K562 (cell line): ENCODE results near the gene ALG1. TPM values are rescaled to one million over a fixed set of nuclear protein-coding genes. Genes with fewer than 3 reads are reported as not detected.

Source experiments
- CBX2 ChIP-seq: fragments of 200-600 bp; sonication (generic); IDR thresholded peaks from one replicate; pipeline ENCODE4 v1.6.1; 2012; ENCODE audit warnings: mild to moderate bottlenecking, low read length, inconsistent platforms; ENCODE audit not compliant: insufficient read depth, poor library complexity, severe bottlenecking
- EP300 ChIP-seq: IDR thresholded peaks from 2 replicates; pipeline ENCODE4 v1.6.1; 2012; ENCODE audit warnings: low read length, improper control_type of control experiment
- FOS ChIP-seq: IDR thresholded peaks from 3 replicates; pipeline ENCODE4 v1.6.1; 2011; ENCODE audit not compliant: insufficient read length; ENCODE audit errors: extremely low read depth
- FOXK2 ChIP-seq, 2 experiments: fragments of 450-650 bp; IDR thresholded peaks in 1 of 2; conservative IDR thresholded peaks in 1 of 2; 2 replicates each; pipeline ENCODE4 v1.6.1; 2016; ENCODE audit warnings: low read depth in 2 of 2, mild to moderate bottlenecking in 1 of 2
- HMGN3 ChIP-seq: IDR thresholded peaks from 2 replicates; pipeline ENCODE4 v1.6.1; 2011; ENCODE audit warnings: borderline replicate concordance, low read depth, mild to moderate bottlenecking, mixed read lengths, low read length; ENCODE audit not compliant: insufficient read length; ENCODE audit errors: extremely low read depth
- IFI16 ChIP-seq: fragments of 250-450 bp; sonication (Bioruptor Pico); IDR thresholded peaks from 2 replicates; pipeline ENCODE4 v2.1.2; 2022; ENCODE audit warnings: mild to moderate bottlenecking, inconsistent platforms
- KDM1A ChIP-seq, 2 experiments: fragments of 450-650 bp; IDR thresholded peaks; 2 replicates each; pipeline ENCODE4 v1.6.1; 2016; ENCODE audit warnings: mild to moderate bottlenecking in 2 of 2
- KDM4B ChIP-seq, 2 experiments: fragments of 450-650 bp in 1 of 2; sonication (generic) in 1 of 2; IDR thresholded peaks; 2 replicates each; pipeline ENCODE4 v1.6.1; 2016 to 2017; ENCODE audit warnings: borderline replicate concordance in 2 of 2, antibody characterized with exemption in 1 of 2, low read depth in 1 of 2, mild to moderate bottlenecking in 1 of 2
- MECOM ChIP-seq: fragments of 250-450 bp; sonication (Bioruptor Pico); IDR thresholded peaks from 2 replicates; pipeline ENCODE4 v1.8.0; 2022; ENCODE audit warnings: inconsistent platforms
- MYNN ChIP-seq, 2 experiments: sonication (generic); formaldehyde crosslinking in 1 of 2; IDR thresholded peaks; 2 replicates each; pipeline versions ENCODE4 v1.5.0 to v1.6.1; 2016 to 2020; ENCODE audit warnings: antibody characterized with exemption in 1 of 2, missing genetic modification reagents in 1 of 2
- POU5F1 ChIP-seq: fragments of 150-350 bp; IDR thresholded peaks from 2 replicates; pipeline ENCODE4 v1.6.1; 2014; ENCODE audit warnings: borderline replicate concordance, low read length, low read depth, mild to moderate bottlenecking; ENCODE audit not compliant: partially characterized antibody
- PURB ChIP-seq: sonication (generic); formaldehyde crosslinking; IDR thresholded peaks from 2 replicates; pipeline ENCODE4 v1.9.0; 2021; ENCODE audit warnings: low read depth, mild to moderate bottlenecking, missing genetic modification reagents
- RBM25 ChIP-seq: fragments of 200-400 bp; formaldehyde crosslinking; IDR thresholded peaks from 2 replicates; pipeline ENCODE4 v1.6.1; 2018; ENCODE audit warnings: low read length, low read depth, moderate library complexity; ENCODE audit not compliant: severe bottlenecking
- SMAD2 ChIP-seq: fragments of 150-350 bp; IDR thresholded peaks from 2 replicates; pipeline ENCODE4 v1.6.1; 2014; ENCODE audit warnings: low read depth, mild to moderate bottlenecking, low read length
- SOX6 ChIP-seq: fragments of 450-650 bp; IDR thresholded peaks from 2 replicates; pipeline ENCODE4 v1.6.1; 2014; ENCODE audit warnings: mild to moderate bottlenecking
- SREBF2 ChIP-seq: sonication (generic); formaldehyde crosslinking; IDR thresholded peaks from 2 replicates; pipeline ENCODE4 v1.4.0; 2020; ENCODE audit warnings: mild to moderate bottlenecking, missing genetic modification reagents
- YY1 ChIP-seq, 3 experiments: IDR thresholded peaks; 2 replicates each; pipeline ENCODE4 v1.6.1; 2011; ENCODE audit warnings: low read length in 2 of 3, mild to moderate bottlenecking in 2 of 3, moderate library complexity in 2 of 3, borderline replicate concordance in 1 of 3, control low read depth in 1 of 3, low read depth in 1 of 3; ENCODE audit not compliant: insufficient read depth in 3 of 3, insufficient replicate concordance in 2 of 3, control insufficient read depth in 1 of 3, insufficient read length in 1 of 3; ENCODE audit errors: extremely low read depth in 1 of 3
- ZBED1 ChIP-seq: IDR thresholded peaks from 2 replicates; pipeline ENCODE4 v1.6.1; 2014
- ZFX ChIP-seq: sonication (generic); formaldehyde crosslinking; IDR thresholded peaks from 2 replicates; pipeline ENCODE4 v1.8.0; 2022; ENCODE audit warnings: mild to moderate bottlenecking, missing genetic modification reagents, moderate library complexity
- ZNF436 ChIP-seq: fragments of 250-450, 450-650 bp; sonication (Bioruptor Pico); formaldehyde crosslinking; IDR thresholded peaks from 2 replicates; pipeline ENCODE4 v1.7.0; 2020; ENCODE audit warnings: mild to moderate bottlenecking
- ZNF507 ChIP-seq: conservative IDR thresholded peaks from 2 replicates; pipeline ENCODE4 v1.6.1; 2017; ENCODE audit warnings: missing genetic modification characterization, missing compliant biosample characterization
- ZNF695 ChIP-seq: fragments of 450-650 bp; formaldehyde crosslinking; IDR thresholded peaks from 2 replicates; pipeline ENCODE4 v1.4.0; 2020; ENCODE audit warnings: mild to moderate bottlenecking, moderate library complexity
- polyA plus RNA-seq, 8 experiments: library from polyadenylated mRNA; depleted of rRNA in 4 of 8; stranded (reverse) in 5 of 8; unstranded in 3 of 8; fragments of >200 nt; fragmentation: Nextera tagmentation in 2 of 8; fragmentation: Illumina TruSeq in 1 of 8; extraction: Ambion mirVana in 2 of 8; extraction: Trizol in 1 of 8; gene quantifications; 2 replicates each; pipeline versions ENCODE4 v1.2.1 to v1.2.3, GENCODE V29; 2011 to 2014; ENCODE audit warnings: inconsistent platforms in 1 of 8, missing spikeins in 1 of 8
- total RNA-seq, 7 experiments: library from RNA; depleted of rRNA in 6 of 7; stranded (reverse); fragments of >200 nt in 6 of 7; fragmentation: Illumina TruSeq in 2 of 7; extraction: Trizol in 2 of 7; gene quantifications; 2 replicates each; pipeline versions ENCODE4 v1.2.1 to v1.2.3, GENCODE V29; 2011 to 2021; ENCODE audit warnings: low replicate concordance in 1 of 7
- TF ChIP-seq, protein P1 (sequence below), 2 experiments: fragments of 450-650 bp in 1 of 2; sonication (generic) in 1 of 2; formaldehyde crosslinking; conservative IDR thresholded peaks; 2 replicates each; pipeline versions ENCODE4 v1.4.0 to v1.8.1; 2020 to 2022; ENCODE audit warnings: mild to moderate bottlenecking in 1 of 2, missing genetic modification reagents in 1 of 2
- TF ChIP-seq, protein P2 (sequence below): fragments of 250-450 bp; sonication (Bioruptor Pico); IDR thresholded peaks from 2 replicates; pipeline ENCODE4 v1.8.0; 2022; ENCODE audit warnings: inconsistent platforms
- TF ChIP-seq, protein P3 (sequence below): sonication (generic); formaldehyde crosslinking; IDR thresholded peaks from 2 replicates; pipeline ENCODE4 v1.8.0; 2022; ENCODE audit warnings: mild to moderate bottlenecking, missing genetic modification reagents

ALG1 gene
- total and polyA plus RNA-seq, 9 of the 15 experiments (the other 6 are each of a cell fraction or from before 2014, with no cell fraction given) = 1.1 to 26.4 (median 18.3) TPM

DNA sequence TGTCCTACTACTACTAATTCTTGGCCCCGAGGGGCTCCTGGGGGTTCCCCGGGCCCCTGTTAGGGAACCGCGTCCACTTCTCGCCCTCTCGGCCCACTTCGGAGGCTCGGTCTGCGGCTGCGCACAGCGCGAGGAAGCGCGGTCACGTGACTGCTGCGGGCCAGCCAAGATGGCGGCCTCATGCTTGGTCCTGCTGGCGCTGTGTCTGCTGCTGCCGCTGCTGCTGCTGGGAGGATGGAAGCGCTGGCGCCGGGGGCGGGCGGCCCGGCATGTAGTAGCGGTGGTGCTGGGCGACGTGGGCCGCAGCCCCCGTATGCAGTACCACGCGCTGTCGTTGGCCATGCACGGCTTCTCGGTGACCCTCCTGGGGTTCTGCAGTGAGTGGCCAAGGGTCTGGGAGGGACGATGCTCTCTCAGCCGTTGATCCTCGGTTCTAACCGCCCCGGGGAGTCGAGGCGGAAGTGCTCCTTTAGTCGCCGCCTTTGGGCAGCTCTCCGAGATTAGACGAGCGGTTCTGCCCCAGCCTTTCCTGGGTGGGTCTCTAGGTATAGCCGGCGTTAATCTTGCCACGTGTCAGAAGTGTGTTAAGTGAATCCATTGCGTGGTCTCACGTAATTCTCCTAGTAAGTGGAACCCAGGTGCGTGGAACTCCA, at the start of gene ALG1 (continued):
- TF ChIP-seq POU5F1 = no peak
- peak; percentile 66 for TF ChIP-seq ZFX
- peak; percentile 9; the same call in 1 of the 2 replicates for TF ChIP-seq SOX6
- no peak for TF ChIP-seq ZNF695
- TF ChIP-seq ZNF436 (CRISPR knock-in tag) = no peak
- TF ChIP-seq FOS = no peak
- TF ChIP-seq MECOM (CRISPR knock-in tag) = no peak
- TF ChIP-seq RBM25 = no peak
- TF ChIP-seq IFI16 (CRISPR knock-in tag) = no peak
- no peak for TF ChIP-seq SREBF2 (CRISPR knock-in tag)
- TF ChIP-seq, protein P1, sequence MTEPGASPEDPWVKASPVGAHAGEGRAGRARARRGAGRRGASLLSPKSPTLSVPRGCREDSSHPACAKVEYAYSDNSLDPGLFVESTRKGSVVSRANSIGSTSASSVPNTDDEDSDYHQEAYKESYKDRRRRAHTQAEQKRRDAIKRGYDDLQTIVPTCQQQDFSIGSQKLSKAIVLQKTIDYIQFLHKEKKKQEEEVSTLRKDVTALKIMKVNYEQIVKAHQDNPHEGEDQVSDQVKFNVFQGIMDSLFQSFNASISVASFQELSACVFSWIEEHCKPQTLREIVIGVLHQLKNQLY (CRISPR knock-in tag; conservative IDR thresholded peaks at IDR 0.05) = no peak
- peak; percentile 40 to 71; a peak in 2 of 4 replicates for TF ChIP-seq FOXK2 (conservative IDR thresholded peaks at IDR 0.05 in 1 of 2, IDR thresholded peaks at IDR 0.05 in 1 of 2; ENCODE audit: low read depth in 2 of 2)
- TF ChIP-seq MYNN (IDR thresholded peaks at IDR 0.05) = no peak
- TF ChIP-seq MYNN (CRISPR knock-in tag; IDR thresholded peaks at IDR 0.05) = 0 out of 2 replicates have a peak, but pooled peaks have one; percentile 27
- TF ChIP-seq CBX2 = no peak
- peak; percentile 32 for TF ChIP-seq HMGN3
- TF ChIP-seq EP300 = no peak
- peak in 1 of 2 experiments; percentile 54; a peak in 1 of 4 replicates for TF ChIP-seq KDM4B (IDR thresholded peaks at IDR 0.05; ENCODE audit: borderline replicate concordance in 2 of 2, low read depth in 1 of 2)
- no peak for TF ChIP-seq SMAD2
- TF ChIP-seq, protein P2, sequence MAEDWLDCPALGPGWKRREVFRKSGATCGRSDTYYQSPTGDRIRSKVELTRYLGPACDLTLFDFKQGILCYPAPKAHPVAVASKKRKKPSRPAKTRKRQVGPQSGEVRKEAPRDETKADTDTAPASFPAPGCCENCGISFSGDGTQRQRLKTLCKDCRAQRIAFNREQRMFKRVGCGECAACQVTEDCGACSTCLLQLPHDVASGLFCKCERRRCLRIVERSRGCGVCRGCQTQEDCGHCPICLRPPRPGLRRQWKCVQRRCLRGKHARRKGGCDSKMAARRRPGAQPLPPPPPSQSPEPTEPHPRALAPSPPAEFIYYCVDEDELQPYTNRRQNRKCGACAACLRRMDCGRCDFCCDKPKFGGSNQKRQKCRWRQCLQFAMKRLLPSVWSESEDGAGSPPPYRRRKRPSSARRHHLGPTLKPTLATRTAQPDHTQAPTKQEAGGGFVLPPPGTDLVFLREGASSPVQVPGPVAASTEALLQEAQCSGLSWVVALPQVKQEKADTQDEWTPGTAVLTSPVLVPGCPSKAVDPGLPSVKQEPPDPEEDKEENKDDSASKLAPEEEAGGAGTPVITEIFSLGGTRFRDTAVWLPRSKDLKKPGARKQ (CRISPR knock-in tag) = no peak
- TF ChIP-seq ZBED1 = no peak
- TF ChIP-seq YY1 (IDR thresholded peaks at IDR 0.05; ENCODE audit: borderline replicate concordance in 1 of 3, control insufficient read depth in 1 of 3, extremely low read depth in 1 of 3, insufficient read depth in 3 of 3, insufficient read length in 1 of 3, insufficient replicate concordance in 2 of 3, low read depth in 1 of 3, low read length in 2 of 3) = peak; percentile 95 to 99 (median 98)
- no peak for TF ChIP-seq KDM1A (IDR thresholded peaks at IDR 0.05)
- TF ChIP-seq ZNF507 (tag) = no peak
- no peak for TF ChIP-seq PURB (CRISPR knock-in tag)
- TF ChIP-seq, protein P3, sequence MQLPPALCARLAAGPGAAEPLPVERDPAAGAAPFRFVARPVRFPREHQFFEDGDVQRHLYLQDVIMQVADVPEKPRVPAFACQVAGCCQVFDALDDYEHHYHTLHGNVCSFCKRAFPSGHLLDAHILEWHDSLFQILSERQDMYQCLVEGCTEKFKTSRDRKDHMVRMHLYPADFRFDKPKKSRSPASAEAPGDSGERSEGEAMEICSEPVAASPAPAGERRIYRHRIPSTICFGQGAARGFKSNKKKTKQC (CRISPR knock-in tag) = peak; percentile 78
